Sigmoid colon (tissue), 4 donors: ENCODE measurements around the gene BLID.

Experiments used
- EP300 ChIP-seq, 4 donors: sonication (generic); formaldehyde crosslinking; IDR thresholded peaks; one replicate each; pipeline ENCODE4 v1.6.1; 2017; ENCODE audit warnings: antibody characterized with exemption in 4 of 4
- POLR2AphosphoS5 ChIP-seq, 4 donors: sonication (generic); formaldehyde crosslinking; IDR thresholded peaks; one replicate each; pipeline ENCODE4 v1.6.1; 2017; ENCODE audit warnings: antibody characterized with exemption in 4 of 4
- TF ChIP-seq, protein P1 (sequence below), 4 experiments: fragments of 450-650 bp in 3 of 4; fragments of 200-600 bp in 1 of 4; IDR thresholded peaks; one replicate each; pipeline ENCODE4 v1.5.1; 2016 to 2019; ENCODE audit warnings: antibody characterized with exemption in 4 of 4, mild to moderate bottlenecking in 3 of 4, moderate library complexity in 2 of 4

DNA sequence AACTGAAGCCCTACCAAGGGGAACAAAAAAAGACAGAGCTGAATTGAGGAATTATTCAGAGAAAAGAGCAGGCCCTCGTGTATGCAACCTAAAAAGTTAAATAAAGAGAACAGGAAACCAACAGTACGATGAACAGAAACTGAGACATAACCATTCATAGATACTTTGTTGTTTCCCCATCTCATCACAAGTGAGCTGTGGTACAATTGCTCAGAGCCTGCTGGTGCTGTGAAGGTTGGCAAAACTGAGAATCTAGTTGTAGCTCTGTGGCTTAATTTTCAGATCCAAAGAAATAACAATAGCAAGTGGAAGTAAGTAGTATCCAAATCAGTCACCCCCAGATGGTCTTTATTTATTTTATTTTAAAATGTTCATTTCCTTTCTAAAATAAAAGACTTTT lies 37.7 kb upstream of the BLID start:
- no peak for TF ChIP-seq POLR2AphosphoS5 (IDR thresholded peaks at IDR 0.05)
- no peak for TF ChIP-seq EP300 (IDR thresholded peaks at IDR 0.05)
- TF ChIP-seq, protein P1, sequence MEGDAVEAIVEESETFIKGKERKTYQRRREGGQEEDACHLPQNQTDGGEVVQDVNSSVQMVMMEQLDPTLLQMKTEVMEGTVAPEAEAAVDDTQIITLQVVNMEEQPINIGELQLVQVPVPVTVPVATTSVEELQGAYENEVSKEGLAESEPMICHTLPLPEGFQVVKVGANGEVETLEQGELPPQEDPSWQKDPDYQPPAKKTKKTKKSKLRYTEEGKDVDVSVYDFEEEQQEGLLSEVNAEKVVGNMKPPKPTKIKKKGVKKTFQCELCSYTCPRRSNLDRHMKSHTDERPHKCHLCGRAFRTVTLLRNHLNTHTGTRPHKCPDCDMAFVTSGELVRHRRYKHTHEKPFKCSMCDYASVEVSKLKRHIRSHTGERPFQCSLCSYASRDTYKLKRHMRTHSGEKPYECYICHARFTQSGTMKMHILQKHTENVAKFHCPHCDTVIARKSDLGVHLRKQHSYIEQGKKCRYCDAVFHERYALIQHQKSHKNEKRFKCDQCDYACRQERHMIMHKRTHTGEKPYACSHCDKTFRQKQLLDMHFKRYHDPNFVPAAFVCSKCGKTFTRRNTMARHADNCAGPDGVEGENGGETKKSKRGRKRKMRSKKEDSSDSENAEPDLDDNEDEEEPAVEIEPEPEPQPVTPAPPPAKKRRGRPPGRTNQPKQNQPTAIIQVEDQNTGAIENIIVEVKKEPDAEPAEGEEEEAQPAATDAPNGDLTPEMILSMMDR (IDR thresholded peaks at IDR 0.05) = no peak
